Esophagus mucosa (tissue), 1 donor: ENCODE results near the gene BUD23. TPM values are rescaled to one million over a fixed set of nuclear protein-coding genes. Genes with fewer than 3 reads are reported as not detected.
A peak's percentile ranks its signal among the peaks of the same experiment; 100 is the strongest.
"Not testable (repeated sequence)": the region's sequence is repeated elsewhere in the genome, so short reads cannot be mapped to it uniquely, and the experiment has no call there.

Experiments
- ATAC-seq: fragments of 200-7000 bp; cut with Tn5 transposase; one replicate; pipeline ENCODE4 v1.9.1; 2020
- total RNA-seq: library from RNA; stranded (reverse); gene quantifications from one replicate; pipeline ENCODE4 v1.2.4, GENCODE V29; 2023
- donor health status: DM: yes; HTN: yes; CAD: no.

BUD23 gene
- total RNA-seq, 1 donor from 2014 or later, result 39.2 TPM

GRCh38 chr7:73719806-73720169 is 36.4 kb downstream of the BUD23 start:
- ATAC-seq, result no peak

DNA sequence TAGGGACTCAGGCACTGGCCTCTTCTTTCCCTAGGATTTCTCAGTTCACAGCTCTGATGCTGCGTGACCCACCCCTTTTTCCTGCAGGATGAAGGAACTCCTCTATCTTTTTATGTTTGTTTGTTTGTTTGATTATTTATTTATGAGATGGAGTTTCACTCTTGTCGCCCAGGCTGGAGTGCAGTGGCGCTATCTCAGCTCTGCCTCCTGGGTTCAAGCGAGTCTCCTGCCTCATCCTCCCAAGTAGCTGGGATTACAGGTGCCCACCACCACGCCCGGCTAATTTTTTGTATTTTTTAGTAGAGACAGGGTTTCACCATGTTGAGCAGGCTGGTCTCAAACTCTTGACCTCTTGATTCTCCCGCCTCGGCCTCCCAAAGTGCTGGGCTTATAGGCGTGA is 37.0 kb downstream of the BUD23 start:
- not testable (repeated sequence) for ATAC-seq

- ATAC-seq, result no peak
Measured at GRCh38 chr7:73721377-73721817, 38.0 kb downstream of the BUD23 start.

- not testable (repeated sequence) for ATAC-seq
Measured at GRCh38 chr7:73722182-73722581, 38.8 kb downstream of the BUD23 start.

GRCh38 chr7:73722785-73723184 is 39.4 kb downstream of the BUD23 start:
- no peak for ATAC-seq

DNA sequence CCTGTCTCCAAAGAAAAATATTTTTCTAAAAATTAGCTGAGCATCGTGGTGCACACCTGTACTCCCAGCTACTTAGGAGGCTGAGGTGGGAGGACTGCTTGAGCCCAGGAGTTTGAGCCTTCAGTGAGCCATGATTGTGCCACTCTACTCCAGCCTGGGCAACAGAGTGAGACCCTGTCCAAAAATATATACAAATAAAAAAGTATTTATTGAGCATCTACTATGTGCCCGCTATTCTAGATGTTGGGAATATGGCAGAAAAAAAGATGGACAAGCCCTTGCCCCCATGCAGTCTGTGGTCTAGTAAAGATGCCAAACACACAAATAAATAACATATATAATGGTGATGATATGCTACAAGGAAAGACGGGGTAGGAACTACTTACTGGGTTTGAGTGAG is 40.4 kb downstream of the BUD23 start:
- no peak for ATAC-seq

- no peak for ATAC-seq
Measured at GRCh38 chr7:73726083-73726466, 42.7 kb downstream of the BUD23 start.

DNA sequence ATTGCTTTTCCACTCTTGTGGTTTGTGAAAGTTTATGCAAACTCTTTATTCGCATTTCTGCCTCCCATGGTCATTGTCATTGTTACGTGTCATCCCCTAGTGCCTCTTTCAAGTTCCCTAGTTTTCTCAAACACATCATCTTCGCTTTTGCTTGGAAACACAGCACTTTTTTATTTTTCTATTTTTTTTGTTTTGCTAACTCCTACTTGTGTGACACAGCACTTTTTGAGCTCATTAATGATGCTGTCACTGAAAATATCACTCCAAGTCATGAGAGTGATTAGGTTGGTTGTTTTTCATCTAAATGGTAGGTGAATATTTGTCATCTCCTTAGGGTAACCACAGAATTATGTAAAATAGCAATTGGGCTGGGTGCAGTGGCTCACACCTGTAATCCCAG is 44.6 kb downstream of the BUD23 start:
- ATAC-seq, result no peak

GRCh38 chr7:73728551-73728950 is 45.2 kb downstream of the BUD23 start:
- ATAC-seq, result no peak

DNA sequence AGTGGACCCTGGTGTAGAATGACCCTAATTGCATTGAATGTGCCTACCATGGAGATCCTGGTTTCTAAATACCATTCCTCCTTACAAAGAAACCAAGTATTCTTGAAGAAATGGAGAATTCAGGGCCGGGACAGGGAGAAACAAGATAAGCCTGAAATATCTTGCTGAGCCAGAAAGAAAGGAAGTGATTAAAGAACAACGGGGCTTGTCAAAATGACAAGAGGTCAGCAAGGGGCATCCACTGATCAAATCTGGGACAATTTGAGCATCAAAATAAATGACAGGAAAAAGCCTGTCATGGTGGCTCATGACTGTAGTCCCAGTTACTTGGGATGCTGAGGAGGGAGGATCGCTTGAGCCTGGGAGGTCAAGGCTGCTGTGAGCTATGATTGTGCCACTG is 47.1 kb downstream of the BUD23 start:
- ATAC-seq, result no peak

- ATAC-seq, result no peak
Measured at GRCh38 chr7:73732397-73732796, 49.0 kb downstream of the BUD23 start.

GRCh38 chr7:73734619-73735527 is 51.5 kb downstream of the BUD23 start:
- ATAC-seq, result peak; percentile 71

DNA sequence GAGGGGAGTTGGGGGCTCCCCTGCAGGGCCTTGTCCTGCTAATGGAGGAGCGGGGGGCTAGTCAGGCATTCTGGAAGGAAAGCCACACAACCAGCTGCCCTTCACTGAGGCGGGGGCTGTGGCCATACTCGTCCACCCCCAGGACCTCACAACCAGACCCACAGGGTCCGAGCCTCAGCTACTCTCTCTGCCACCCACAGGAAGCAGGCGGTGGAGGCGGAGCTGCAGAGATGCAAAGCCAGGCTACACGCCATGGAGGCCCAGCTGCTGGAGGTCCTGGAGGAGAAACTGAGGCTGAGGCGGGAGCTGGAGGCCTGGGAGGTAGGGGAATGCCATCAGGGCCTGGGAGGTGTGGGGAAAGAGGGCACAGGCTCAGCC is 52.1 kb downstream of the BUD23 start:
- ATAC-seq, result no peak

DNA sequence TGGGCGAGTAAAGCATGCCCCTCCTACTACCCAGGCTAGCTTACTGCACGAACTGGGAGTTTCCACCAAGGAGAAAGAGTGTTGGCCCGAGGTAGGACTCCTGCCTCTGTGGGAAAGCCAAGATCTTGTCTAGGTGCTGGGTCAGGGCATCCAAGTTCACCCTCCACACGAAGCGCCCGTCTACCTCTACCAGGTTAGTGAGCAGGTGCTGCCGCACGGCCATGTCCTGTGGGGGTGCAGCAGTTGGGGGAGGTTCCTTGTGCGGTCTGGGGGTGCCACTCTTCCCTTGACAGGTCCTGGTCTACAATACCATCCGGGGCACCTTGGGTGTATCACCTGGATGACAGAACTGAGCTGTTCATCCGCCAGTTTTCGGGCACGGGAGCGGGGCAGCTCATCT is 53.5 kb downstream of the BUD23 start:
- ATAC-seq, result no peak

- ATAC-seq, result no peak
Measured at GRCh38 chr7:73737491-73738219, 54.3 kb downstream of the BUD23 start.

- no peak for ATAC-seq
Measured at GRCh38 chr7:73738220-73738611, 54.8 kb downstream of the BUD23 start.

DNA sequence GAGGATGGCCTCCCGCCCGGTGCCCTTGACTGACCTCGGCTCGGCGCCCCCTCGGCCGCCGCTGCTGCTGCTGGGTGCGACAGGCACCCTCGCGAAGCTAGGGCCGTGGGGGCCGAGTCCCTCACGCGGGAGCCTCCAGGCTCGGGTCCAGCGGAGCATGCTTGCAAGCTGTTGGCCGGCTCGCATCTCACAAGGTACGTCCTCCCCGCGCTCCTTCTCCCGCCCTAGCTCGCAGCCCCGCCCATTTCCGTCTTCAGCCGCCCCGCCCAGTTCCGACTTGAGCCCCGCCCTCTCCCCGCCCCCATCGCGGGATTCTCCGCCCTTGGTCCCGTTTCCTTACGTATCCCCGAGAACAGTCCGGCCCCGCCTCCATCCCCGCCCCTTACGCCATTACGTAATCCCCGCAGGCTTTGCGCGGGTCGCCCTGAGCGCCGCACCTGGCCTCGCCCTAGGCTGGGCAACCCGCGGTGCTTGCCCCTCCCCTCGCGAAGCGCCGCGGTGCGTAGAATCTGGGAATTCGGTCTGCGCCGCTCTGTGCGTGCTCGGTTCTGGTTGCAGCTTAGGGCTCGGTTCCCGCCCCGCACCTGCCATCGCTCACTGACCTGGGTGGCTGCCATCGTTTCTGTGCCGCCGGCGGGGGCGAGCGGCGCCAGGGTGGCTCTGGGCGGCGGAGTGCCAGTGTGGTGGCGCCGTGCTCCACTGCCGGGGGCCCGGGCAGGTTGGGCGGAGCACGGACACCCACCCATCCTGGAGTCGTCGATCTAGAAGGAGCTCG is 55.4 kb downstream of the BUD23 start, which contains the start of gene ABHD11:
ABHD11 (minus strand) TSS at position 191 of the 775 bp plus-strand sequence; CDS start at position 159, 32 bp downstream.
- ATAC-seq, result peak; percentile 90

DNA sequence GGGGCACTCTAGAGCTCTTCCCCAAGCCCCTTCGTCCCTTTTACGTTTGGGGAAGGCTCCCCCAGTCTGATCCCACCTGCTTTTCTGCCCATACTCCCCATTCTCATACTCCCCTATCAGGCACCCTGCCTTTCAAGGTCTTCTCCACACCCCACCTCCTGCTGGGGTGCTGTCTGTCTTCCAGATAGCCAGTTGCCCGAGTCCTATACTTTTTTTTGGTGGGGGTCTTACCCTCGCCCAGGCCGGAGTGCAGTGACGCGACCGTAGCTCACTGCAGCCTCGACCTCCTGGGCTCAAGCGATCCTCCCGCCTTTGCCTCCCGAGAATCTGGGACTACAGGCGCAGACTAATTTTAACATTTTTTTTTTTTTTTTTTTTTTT is 56.0 kb downstream of the BUD23 start:
- no peak for ATAC-seq

- no peak for ATAC-seq
Measured at GRCh38 chr7:73740212-73740611, 56.8 kb downstream of the BUD23 start.

DNA sequence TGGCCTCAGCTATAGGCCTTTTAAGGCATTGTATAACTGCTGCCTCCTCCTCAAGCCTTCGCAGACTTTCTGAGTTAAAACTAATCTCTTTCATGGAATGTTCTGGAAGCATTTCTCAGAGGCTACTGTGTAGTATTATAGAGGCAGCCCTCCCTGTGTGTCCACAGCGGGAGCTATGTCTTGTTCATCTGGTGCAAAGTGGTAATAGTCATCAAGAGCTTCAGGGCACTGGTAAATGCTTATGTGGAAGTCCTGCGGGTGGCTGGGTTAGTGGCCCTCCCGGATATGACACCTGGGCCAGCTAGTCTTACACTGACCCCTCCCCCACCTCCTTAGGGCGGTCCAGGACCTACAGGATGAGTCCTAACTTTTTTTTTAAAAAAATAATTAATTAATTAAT is 57.4 kb downstream of the BUD23 start:
- no peak for ATAC-seq

- ATAC-seq, result no peak
Measured at GRCh38 chr7:73741600-73741999, 58.2 kb downstream of the BUD23 start.

DNA sequence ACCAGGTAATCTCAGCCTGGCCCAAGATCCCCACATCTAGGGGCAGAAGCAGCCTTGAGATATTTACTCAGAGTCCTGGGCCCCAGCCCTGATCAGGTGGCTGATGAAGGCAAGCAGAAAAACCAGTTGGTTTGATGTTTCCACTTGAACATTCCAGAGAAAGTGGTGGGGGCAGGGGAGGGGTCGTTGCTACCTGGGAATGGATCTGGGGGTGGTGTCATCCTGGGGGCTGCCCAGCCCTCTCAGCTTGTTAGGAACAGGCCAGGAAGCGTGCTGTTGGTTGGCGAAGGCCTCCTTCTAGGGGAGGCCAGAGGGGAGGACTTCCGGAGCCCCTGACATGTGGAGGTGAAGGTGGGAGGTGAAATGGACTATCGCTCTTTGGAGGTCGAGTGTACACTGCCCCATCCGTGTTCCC is 58.9 kb downstream of the BUD23 start:
- ATAC-seq, result no peak
